GM11168 (cell line): ENCODE data around the gene ENKUR.

ENCODE experiments used
- in situ Hi-C: fragments of 300-500 bp; cut with MboI; formaldehyde crosslinking; loops from one replicate; pipeline ENCODE4 v1.12.0; 2022; ENCODE audit warnings: low sequenced_read_pairs; ENCODE audit not compliant: unreplicated experiment

Gene ENKUR

DNA sequence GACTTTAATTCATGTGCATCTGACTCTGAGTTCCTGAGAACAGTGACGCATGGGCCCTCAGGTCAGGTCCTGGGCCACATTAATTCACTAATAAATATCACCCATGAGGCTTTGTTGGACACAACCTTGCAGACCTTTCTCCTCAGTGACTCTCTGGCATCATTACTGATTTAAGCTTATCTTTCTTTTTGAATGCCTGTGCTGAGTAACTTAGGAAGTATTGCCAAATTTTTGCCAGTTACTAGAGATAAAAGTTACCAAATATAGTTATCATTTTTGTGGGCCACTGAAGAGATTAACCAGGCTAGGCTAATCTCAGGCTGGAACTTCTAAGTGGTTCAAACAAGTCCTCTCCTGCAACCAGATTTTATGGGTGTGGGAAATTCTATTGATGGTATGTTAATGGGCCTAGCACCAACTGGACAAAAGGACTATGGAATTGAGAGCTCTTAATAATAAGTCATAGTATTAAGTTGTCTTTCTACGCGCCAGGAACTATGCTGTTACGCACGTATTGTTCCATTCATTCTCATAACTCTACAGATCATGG is 34.7 kb downstream of the ENKUR start:
- in situ Hi-C loops, result no loop called here

DNA sequence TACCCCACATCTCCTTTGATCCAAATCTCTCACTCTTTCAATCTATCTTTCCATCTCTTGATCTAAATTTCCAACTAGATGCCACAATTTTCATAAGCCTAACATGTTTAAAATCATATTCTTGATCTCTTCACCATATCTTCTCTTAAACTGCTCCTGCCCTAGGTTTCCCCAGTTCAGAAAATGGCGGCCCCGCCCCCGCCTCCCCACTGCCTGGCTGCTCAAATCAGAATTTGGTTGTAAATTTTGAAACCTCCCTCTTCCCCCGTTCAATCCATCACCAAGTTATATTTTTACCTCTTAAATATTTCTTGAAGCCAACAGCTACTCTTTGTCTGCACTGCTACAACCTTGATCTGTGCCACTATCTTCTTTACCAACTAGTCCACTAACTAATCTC is 36.3 kb downstream of the ENKUR start:
- in situ Hi-C loops, result no loop called here

DNA sequence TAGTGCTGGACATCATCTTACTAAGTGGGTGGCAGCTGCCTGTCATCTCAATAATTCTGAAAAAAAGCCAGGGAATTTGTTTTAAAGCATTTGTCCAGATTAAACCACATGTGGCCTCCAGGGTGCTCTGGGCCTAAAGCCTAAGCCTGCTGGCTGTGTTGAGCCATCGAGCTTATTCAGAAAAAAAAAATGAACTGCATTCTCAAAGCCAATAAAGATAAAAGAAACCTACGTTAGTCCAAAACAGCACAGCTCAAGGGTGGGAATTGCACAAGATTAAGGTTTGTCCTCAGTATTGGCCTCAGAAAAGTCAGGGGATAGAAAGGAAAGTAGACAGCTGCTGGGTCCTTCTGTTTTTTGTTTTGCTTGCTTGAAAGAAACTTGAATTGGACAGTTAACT is 41.0 kb downstream of the ENKUR start:
- in situ Hi-C loops, result loop anchor here (25.0 kb wide), 1 partner anchor 338 kb away; no protein-coding TSS in a partner anchor

- in situ Hi-C loops, result loop anchor here (25.0 kb wide), 1 partner anchor 336 kb away; no protein-coding TSS in a partner anchor
Measured at GRCh38 chr10:24973163-24973562, 42.8 kb downstream of the ENKUR start.

DNA sequence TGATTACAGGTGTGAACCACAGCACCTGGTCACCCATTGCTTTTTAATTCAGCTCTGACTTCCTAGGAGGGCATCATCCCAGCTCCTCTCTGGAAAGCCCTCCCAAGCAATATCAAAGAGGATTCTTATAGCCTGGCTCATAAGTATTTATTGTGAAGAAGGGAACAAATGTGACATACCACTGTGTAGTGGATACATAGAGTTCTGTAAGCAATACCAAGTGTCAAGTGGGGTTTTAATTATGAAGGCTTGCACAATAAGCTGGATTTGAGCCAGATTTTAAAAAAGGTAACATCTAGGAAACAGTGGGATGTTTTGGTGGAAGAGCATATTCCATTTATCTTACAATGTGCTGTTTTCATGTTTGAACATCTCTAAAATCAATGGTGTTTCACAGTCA is 44.6 kb downstream of the ENKUR start:
- in situ Hi-C loops, result loop anchor here (25.0 kb wide), 1 partner anchor 334 kb away; no protein-coding TSS in a partner anchor

GRCh38 chr10:24969841-24970281 is 46.1 kb downstream of the ENKUR start:
- in situ Hi-C loops, result loop anchor here (25.0 kb wide), 1 partner anchor 333 kb away; no protein-coding TSS in a partner anchor

DNA sequence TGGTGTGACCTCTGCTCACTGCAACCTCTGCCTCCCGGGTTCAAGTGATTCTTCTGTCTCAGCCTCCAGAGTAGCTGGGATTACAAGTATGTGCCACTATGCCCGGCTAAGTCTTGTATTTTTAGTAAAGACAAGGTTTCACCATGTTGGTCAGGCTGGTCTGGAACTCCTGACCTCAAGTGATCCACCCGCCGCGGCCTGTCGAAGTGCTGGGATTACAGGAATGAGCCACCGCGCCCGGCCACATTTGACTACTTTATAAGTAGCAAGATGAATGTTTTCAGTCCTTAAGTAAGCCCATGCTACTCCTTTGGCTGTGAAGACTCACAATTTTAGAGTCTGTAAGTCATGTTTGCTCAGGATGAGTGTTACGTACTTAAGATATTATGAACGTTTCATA is 47.0 kb downstream of the ENKUR start:
- in situ Hi-C loops, result loop anchor here (25.0 kb wide), 1 partner anchor 332 kb away; no protein-coding TSS in a partner anchor

DNA sequence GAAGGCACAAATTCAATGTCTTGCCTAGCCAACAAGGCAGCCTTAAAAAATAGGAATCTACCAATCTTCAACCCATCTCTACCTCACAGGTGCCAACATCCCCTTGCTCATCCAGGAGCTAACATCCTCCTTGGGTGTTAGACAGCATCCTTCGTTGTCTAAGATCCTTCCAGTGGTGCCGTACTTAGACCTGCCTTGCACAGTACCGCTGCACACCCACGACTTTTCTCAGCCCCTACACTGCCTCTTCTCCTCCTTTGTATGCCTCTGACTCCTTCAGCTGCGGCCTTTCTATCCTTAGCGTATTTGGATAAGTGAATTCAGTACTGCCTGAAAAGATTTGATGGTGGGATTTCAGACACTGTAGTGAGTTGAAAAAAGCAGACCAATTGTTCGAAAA is 47.6 kb downstream of the ENKUR start:
- in situ Hi-C loops, result loop anchor here (25.0 kb wide), 1 partner anchor 331 kb away; no protein-coding TSS in a partner anchor

DNA sequence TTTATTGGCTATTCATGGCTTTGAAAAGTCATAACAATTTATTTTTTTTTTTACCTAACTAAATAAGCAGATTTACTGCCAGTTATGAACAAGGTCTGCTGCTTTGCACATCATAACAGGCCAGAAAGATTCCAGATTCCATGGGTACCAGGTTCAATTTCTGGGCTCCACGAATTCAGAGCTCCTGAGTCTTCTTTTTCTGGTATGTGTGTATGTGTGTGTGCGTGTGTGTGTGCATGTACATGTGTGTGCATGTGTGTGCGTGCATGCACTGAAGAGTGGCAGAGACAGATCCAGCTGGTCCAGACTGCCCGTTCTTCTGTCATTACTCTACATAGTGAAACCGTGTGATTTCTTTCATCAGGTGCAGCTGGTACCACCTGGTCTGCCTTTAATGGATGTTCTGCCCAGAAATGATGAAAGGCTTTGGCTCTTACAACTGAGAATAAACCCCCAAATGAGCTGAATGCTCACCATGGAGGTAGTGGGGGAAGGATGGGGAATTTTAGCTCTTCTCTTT is 48.9 kb downstream of the ENKUR start:
- in situ Hi-C loops, result loop anchor here (25.0 kb wide), 1 partner anchor 330 kb away; no protein-coding TSS in a partner anchor

DNA sequence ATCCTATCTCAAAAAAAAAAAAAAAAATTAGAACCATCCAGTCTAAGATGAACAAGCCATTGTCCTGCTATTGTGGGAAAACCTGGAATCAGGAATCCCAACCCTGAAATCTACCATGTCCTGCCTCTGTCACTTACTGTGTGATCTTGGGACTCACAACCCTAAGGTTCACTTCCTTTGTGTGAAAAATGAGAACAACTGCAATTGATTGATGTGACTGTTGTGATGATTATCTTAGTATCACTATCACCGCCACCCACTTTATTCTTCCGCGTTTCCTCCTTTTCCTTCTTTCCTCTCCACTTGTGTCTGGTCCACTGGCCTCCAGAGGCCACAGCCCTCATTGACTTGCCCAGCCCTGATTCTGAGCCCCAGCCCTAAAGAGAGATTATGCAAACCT is 50.9 kb downstream of the ENKUR start:
- in situ Hi-C loops, result loop anchor here (25.0 kb wide), 1 partner anchor 328 kb away; no protein-coding TSS in a partner anchor

GRCh38 chr10:24963521-24964041 is 52.4 kb downstream of the ENKUR start:
- in situ Hi-C loops, result loop anchor here (25.0 kb wide), 1 partner anchor 326 kb away; no protein-coding TSS in a partner anchor

- in situ Hi-C loops, result loop anchor here (25.0 kb wide), 1 partner anchor 326 kb away; no protein-coding TSS in a partner anchor
Measured at GRCh38 chr10:24962995-24963394, 53.0 kb downstream of the ENKUR start.

DNA sequence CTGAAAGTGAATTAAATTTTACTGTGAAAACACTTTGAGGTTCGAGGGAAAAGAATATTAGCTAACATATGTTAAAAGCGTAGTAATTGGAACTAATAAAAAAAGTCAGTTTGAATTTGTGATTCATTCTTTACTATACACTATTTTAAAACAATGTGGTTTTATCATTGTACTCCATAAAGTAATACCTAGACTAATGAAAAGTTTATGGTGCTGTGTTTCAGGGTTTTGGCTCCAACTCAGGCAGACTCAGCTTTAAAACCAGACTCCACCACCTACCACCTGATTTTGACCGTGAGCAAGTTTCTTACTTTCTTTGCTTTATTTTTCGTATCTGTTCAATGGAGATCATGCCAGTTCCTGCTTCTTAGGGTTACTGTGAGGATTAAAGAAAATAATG is 54.4 kb downstream of the ENKUR start:
- in situ Hi-C loops, result loop anchor here (25.0 kb wide), 1 partner anchor 324 kb away; no protein-coding TSS in a partner anchor

- in situ Hi-C loops, result loop anchor here (25.0 kb wide), 1 partner anchor 322 kb away; no protein-coding TSS in a partner anchor
Measured at GRCh38 chr10:24959382-24959730, 56.6 kb downstream of the ENKUR start.

DNA sequence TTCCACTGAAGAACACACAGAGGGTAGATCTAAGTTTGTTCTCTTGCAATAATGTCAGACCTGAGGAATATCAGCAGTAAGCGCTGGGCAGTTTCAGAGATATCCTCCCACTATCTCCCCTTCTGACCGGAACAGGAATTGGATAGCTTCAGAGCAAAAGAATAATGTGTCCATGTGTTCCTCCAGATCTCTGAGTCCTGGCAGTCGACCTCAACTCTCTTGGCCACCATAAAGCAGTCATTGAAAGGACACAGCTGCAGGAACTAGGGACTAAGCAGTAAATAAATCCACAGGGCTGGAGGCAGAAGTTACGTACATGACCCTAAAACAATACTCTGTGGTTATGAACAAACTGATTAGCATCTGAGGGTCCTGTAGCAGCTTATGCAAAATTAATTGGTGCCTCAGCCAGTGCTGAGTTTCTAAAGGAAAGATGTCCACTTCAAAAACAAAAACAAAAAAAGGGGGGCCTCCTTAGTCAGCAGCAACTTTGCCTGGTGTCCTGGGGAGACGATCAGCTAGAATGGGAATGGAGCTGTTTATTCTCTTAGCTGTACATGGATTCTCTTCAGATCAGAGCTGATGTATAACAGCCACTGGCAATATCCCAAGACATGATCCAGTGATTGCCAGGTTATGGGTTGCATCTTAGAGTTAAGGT is 57.1 kb downstream of the ENKUR start:
- in situ Hi-C loops, result loop anchor here (25.0 kb wide), 1 partner anchor 322 kb away; no protein-coding TSS in a partner anchor

DNA sequence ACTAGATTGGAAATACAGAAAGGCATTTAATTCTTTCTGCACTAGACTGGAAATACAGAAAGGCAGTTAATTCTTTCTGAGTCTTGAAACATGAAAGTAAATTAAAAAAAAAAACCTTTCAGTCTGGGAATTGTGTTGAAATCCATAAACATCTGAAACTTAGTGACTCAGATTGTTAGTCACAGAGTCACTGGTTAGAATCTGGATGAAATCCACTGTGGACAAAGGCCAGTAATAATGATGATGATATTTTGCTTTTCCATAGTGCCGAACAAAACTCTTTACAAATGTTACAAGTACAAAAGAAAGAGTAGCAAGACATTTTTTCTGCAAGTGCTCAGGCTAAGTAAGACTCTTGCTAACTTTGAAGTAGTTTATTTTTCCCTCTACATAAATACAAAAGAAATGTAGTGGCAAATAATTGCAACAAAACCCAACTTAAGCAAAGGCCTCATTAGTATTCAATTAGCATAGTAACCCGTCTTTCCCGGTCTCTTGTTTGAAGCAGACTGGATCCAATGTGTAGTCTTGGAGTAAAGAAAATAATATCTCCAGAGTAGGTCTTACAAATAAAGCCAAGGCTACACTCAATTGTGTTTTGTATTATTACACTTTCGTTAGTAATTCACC is 57.8 kb downstream of the ENKUR start:
- in situ Hi-C loops, result loop anchor here (25.0 kb wide), 1 partner anchor 321 kb away; no protein-coding TSS in a partner anchor

GRCh38 chr10:24957624-24958051 is 58.3 kb downstream of the ENKUR start:
- in situ Hi-C loops, result loop anchor here (25.0 kb wide), 1 partner anchor 320 kb away; no protein-coding TSS in a partner anchor

DNA sequence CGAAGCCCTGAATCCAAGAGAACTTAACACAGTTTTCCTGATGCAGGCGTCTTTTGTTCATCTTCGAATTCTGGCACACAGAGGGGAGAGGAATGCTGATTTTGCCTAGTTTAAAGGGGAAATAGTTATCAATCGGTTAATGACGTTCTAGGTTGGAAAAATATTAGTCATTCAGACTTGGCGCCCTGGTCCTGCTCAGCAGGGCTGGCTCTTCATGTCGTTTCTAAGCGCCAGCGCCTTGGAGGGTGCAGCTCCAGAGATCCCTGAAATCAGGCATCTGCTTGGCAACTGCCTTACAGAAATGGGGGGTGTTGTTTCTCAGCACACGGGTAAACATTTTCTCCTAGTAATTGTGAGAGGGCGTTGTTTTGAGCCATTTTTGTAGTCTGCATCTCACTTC is 62.3 kb downstream of the ENKUR start:
- in situ Hi-C loops, result loop anchor here (25.0 kb wide), 1 partner anchor 316 kb away; no protein-coding TSS in a partner anchor

DNA sequence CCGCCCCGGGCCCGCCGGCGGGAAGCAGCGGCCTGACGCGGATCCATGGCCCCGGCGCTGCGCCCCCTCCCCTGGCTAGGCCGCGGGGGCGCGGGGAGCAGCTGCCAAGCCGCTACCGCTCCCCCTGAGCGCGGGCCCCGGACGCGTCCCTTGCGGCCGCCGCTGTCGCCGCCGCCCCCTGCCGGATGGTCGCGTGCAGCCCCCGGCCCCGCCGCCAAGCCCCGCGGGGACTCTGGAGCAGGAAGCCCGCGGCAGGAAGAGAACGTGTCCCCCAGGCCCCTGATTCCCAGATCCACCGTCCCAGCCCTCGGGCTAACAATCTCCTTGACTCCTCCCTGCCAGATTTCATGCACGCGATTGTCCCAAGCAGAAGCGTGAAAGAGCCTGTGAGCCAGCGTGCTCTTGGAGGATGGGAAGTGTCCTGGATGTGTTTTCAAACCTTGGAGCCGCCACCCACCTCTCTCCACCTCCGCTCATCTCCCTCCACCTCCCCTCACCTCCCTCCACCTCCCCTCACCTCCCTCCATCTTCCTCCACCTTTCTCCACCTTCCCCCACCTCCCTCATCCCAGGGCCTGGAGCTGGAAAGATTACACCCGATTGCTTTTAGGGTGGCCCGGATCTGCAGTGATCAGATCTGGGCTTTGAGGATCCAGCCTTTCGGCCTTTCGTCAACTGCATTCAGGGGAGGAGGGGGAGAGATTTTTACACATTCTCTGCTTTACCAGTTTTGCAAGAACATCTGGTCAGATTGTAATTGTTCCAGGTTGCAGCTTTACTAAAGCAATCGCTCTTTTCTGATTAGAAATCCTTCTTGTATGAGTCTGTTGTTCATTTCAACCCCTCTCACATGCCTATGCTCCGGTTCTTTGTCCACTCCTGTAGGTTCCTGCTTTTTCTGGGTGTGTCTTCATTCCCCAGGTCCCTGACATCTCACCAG is 63.0 kb downstream of the ENKUR start:
- in situ Hi-C loops, result loop anchor here (25.0 kb wide), 1 partner anchor 316 kb away; no protein-coding TSS in a partner anchor
